Mucosa of descending colon (tissue), 3 donors: ENCODE results near the gene MAGED4B. TPM values are rescaled to one million over a fixed set of nuclear protein-coding genes. Genes with fewer than 3 reads are reported as not detected.

ENCODE experiments used
- ATAC-seq: fragments of 200-7000 bp; cut with Tn5 transposase; one replicate; pipeline ENCODE4 v1.9.1; 2020; ENCODE audit warnings: mild to moderate bottlenecking, moderate library complexity
- DNase-seq, 3 donors: peaks; one replicate each; pipeline ENCODE4 v3.0.0-alpha.2; 2020
- H3K36me3 ChIP-seq: fragments of 200-600 bp; one replicate; pipeline ENCODE4 v1.8.0; 2021; ENCODE audit warnings: low read depth, mild to moderate bottlenecking
- H3K4me1 ChIP-seq: fragments of 200-600 bp; one replicate; pipeline ENCODE4 v1.8.0; 2021; ENCODE audit warnings: low read depth, mild to moderate bottlenecking
- H3K4me3 ChIP-seq: fragments of 200-600 bp; one replicate; pipeline ENCODE4 v1.8.0; 2021; ENCODE audit warnings: mild to moderate bottlenecking
- H3K9me3 ChIP-seq: fragments of 200-600 bp; one replicate; pipeline ENCODE4 v1.8.0; 2021; ENCODE audit warnings: mild to moderate bottlenecking
- CTCF ChIP-seq: fragments of 200-600 bp; IDR thresholded peaks from one replicate; pipeline ENCODE4 v1.8.0; 2022; ENCODE audit warnings: antibody characterized with exemption, mild to moderate bottlenecking
- intact Hi-C, 2 donors: fragments of 100-400 bp; cut with DNase I in 1 of 2; cut with micrococcal nuclease in 1 of 2; formaldehyde crosslinking; loops; one replicate each; pipeline versions ENCODE4 v1.11.0 to v1.11.1; 2022; cut with DNase I, micrococcal nuclease
- total RNA-seq, 3 donors: library from RNA; stranded (reverse); fragmentation: NEBNext Ultra II Directional in 2 of 3; extraction: Animal tissue kit (Norgen Biotek cat#: 25700) in 2 of 3; gene quantifications; one replicate each; pipeline versions ENCODE4 v1.2.1 to v1.2.4, GENCODE V29; 2021 to 2023
- donor health status: DM: no; HTN: no; CAD: no; lungs with moderate emphysema.
- donor health status: DM: no; HTN: no; CAD: no.
- donor health status: DM: no; HTN: yes; CAD: no.

Gene MAGED4B
- total RNA-seq, 3 donors from 2014 or later, result 3.7 to 15.7 (median 5.4) TPM

GRCh38 chrX:52031371-52031770 lies 37.6 kb downstream of the MAGED4B start:
- no peak for TF ChIP-seq CTCF
- DNase-seq (no peak), ATAC-seq (no peak)
- no peaks in the 10 kb centered on the region for H3K9me3 ChIP-seq
- no peak overlapping the region for H3K4me3 ChIP-seq
- no peaks in the 10 kb centered on the region for H3K4me1 ChIP-seq
- H3K36me3 ChIP-seq, result no peaks in the 10 kb centered on the region
- intact Hi-C loops, result no loop called here

DNA sequence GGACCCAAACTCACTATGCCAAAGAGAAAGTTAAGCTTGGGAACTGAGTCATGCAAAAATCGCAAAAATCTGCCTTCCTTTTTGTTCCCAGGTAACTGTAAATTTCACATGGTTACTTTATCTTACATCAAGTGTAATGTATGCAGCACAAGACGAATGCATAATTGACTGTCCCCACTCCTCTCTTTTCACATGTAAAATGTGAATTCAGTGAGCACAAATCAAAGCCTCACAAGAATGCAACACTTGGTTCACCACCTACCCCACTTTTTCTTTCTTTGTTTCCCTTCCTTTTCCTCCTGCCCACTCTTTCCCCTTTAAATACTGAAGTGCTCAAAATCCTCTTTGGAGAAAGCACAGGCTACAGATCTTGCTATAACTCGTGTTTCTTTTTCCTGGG lies 53.2 kb downstream of the MAGED4B start:
- no peak for TF ChIP-seq CTCF
- intact Hi-C loops, result no loop called here
- H3K4me3 ChIP-seq, result no peak overlapping the region
- no peaks in the 10 kb centered on the region for H3K36me3 ChIP-seq
- no peak for ATAC-seq
- DNase-seq, result no peak
- no peaks in the 10 kb centered on the region for H3K9me3 ChIP-seq
- H3K4me1 ChIP-seq, result no peaks in the 10 kb centered on the region

Other genes starting within 250 kb of the MAGED4B start
- 10 to 100 TPM; 53.0 to 91.5 (median 57.4) TPM for gene MAGED1, start 175.6 kb downstream of the MAGED4B start, total RNA-seq
- 1 to 10 TPM in 1 of 3 donors, under 1 TPM in 2; 0.49 to 8.5 (median 0.96) TPM for gene MAGED4, start 115.7 kb upstream of the MAGED4B start, total RNA-seq